NCI-H345 treated with DMSO at 0.1 percent for 48 hours (cell line): ENCODE results near the gene ATP10D.

Experiments
- DNase-seq: peaks from one replicate; lab custom pipeline; 2025; ENCODE audit not compliant: unreplicated experiment; lab: John Stamatoyannopoulos, UW

Gene ATP10D

GRCh38 chr4:47572981-47573380 lies 87.9 kb downstream of the ATP10D start:
- no peak for DNase-seq

- DNase-seq: no peak
Measured at GRCh38 chr4:47577779-47578553, 92.9 kb downstream of the ATP10D start.

GRCh38 chr4:47579235-47579634 lies 94.2 kb downstream of the ATP10D start:
- DNase-seq: no peak

- DNase-seq: no peak
Measured at GRCh38 chr4:47590325-47590724, 105.2 kb downstream of the ATP10D start.

GRCh38 chr4:47597696-47598095 lies 112.6 kb downstream of the ATP10D start:
- DNase-seq: no peak

- DNase-seq: no peak
Measured at GRCh38 chr4:47598320-47598719, 113.2 kb downstream of the ATP10D start.

GRCh38 chr4:47598896-47599295 lies 113.8 kb downstream of the ATP10D start:
- no peak for DNase-seq

GRCh38 chr4:47606482-47606881 lies 121.4 kb downstream of the ATP10D start:
- DNase-seq: no peak

- DNase-seq: no peak
Measured at GRCh38 chr4:47612116-47613023, 127.3 kb downstream of the ATP10D start.

- DNase-seq: no peak
Measured at GRCh38 chr4:47615385-47615784, 130.3 kb downstream of the ATP10D start.

- DNase-seq: no peak
Measured at GRCh38 chr4:47617607-47618006, 132.5 kb downstream of the ATP10D start.

- no peak for DNase-seq
Measured at GRCh38 chr4:47619691-47620090, 134.6 kb downstream of the ATP10D start.

GRCh38 chr4:47621181-47621580 lies 136.1 kb downstream of the ATP10D start:
- DNase-seq: no peak

- no peak for DNase-seq
Measured at GRCh38 chr4:47624031-47624441, 139.0 kb downstream of the ATP10D start.

- DNase-seq: no peak
Measured at GRCh38 chr4:47631161-47631560, 146.1 kb downstream of the ATP10D start.

GRCh38 chr4:47639531-47639930 lies 154.5 kb downstream of the ATP10D start:
- DNase-seq: no peak

GRCh38 chr4:47640911-47641310 lies 155.8 kb downstream of the ATP10D start:
- DNase-seq: no peak

GRCh38 chr4:47641755-47642154 lies 156.7 kb downstream of the ATP10D start:
- DNase-seq: no peak

- DNase-seq: no peak
Measured at GRCh38 chr4:47642191-47642830, 157.2 kb downstream of the ATP10D start.
